Activated CD4-positive, alpha-beta T cell treated with anti-CD3 and anti-CD28 coated beads for 48 hours (primary cell): ENCODE measurements around the gene MGME1.
A peak's percentile ranks its signal among the peaks of the same experiment; 100 is the strongest.

ENCODE experiments used
- DNase-seq: peaks from one replicate; pipeline ENCODE4 v3.0.0-alpha.2; 2020

Gene MGME1

DNA sequence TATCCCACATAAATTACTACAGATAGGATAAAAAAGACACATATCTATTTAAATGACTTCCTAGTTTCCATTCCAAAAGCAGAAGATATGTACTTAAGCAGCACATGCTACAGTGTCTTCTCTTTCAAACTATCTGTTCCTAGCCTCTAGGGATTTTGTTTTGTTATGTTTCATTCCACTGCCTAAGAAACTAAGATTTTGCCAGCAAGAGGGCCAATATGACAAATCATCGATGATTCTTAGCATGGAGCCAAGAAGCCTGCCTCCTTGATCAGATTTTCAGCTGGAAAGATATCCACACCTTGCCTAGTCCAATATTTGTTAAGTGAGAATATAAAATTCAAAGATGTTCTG is 7.3 kb upstream of the MGME1 start:
- no peak for DNase-seq

- no peak for DNase-seq
These were observed 5.5 kb upstream of the MGME1 start for GRCh38 chr20:17963114-17963897.

- DNase-seq = no peak
These were observed 4.7 kb upstream of the MGME1 start for GRCh38 chr20:17964073-17964472.

DNA sequence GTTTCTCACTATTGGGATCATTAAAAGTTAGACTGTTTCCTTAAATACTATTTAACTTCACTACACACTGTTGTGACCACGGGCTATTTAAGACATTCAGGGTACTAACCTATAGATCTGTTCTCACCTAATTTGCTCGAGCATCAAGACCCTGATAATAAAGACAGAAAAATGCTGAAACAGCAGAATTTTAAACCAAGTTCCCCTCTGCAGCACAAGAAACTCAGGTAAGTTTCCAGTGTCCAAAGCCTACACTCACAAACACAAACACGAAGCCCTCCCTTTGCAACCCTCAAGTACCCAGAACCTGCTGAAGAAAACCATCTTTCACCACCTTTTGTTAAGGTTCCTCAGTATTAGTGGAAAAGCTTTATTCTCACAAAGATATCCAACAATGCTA is 4.2 kb upstream of the MGME1 start:
- no peak for DNase-seq

GRCh38 chr20:17965042-17965697 is 3.6 kb upstream of the MGME1 start:
- no peak for DNase-seq

- no peak for DNase-seq
These were observed 2.1 kb upstream of the MGME1 start for GRCh38 chr20:17966432-17967310.

DNA sequence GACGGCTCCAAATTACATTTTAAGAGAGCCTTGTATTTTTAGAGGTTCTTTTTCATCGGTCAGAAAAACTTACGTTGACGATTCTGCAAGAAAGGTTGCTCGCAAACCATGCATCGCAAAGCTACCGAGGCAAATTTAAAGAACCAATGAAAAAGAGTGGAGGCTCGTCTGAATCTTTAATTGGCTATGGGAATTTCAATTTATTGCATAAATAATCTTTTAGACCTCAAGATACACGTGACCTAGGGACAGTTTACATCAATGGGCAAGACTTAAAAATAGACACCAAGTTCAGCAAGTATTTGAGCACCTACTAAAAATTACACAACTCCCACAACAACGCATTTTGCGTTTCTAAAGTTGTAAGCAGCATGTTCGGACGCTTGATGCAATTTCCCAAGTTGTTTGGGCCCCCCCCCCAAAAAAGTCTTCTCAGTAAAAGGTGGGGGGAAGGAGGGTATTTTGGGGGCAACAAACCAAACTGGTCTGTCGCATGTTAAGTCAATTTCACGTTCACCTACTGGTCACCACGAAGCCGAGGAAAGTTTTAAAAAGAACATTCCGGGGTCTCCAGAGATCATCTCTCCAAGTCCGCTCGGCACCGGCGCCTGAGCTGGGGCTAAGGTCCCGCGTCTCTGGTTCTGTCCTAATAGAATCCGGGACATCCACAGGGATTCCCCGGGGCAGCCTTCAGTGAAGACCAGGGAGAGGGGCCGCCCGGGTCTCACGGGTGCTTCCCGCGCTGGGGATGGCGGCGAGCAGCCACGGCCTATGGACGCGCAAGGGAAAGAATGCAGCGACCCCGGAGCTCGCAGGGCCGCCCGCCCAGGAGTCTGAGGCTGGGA is 1.1 kb upstream of the MGME1 start:
- DNase-seq = peak; percentile 49

- DNase-seq = peak; percentile 63
These were observed 563 bp downstream of the MGME1 start for GRCh38 chr20:17969278-17969883.

- DNase-seq = peak; percentile 35
These were observed 1.1 kb downstream of the MGME1 start for GRCh38 chr20:17969884-17970409.

GRCh38 chr20:17971300-17972013 is 2.6 kb downstream of the MGME1 start:
- DNase-seq = no peak

- no peak for DNase-seq
These were observed 3.3 kb downstream of the MGME1 start for GRCh38 chr20:17972121-17972520.

DNA sequence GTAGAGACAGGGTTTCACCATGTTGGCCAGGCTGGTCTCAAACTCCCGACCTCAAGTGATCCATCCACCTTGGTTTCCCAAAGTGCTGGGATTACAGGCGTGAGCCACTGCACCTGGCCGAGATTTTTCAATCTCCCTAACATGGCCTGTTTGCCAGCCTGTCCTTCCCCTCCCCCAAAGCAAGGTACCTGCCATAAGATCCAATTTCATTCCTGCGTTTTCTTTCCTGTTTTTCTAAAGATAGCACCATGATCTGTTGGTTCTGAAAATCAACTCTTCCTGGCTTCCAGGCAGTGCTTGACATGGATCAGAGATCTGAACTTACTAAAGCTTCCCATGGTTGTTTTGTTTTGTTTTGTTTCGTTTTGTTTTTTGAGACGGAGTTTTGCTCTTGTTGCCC is 7.5 kb downstream of the MGME1 start:
- DNase-seq = no peak

GRCh38 chr20:17985388-17986018 is 16.7 kb downstream of the MGME1 start:
- no peak for DNase-seq

- no peak for DNase-seq
These were observed 19.2 kb downstream of the MGME1 start for GRCh38 chr20:17987988-17988387.

GRCh38 chr20:17990278-17990972 is 21.6 kb downstream of the MGME1 start:
- no peak for DNase-seq

GRCh38 chr20:17992224-17992637 is 23.4 kb downstream of the MGME1 start:
- peak; percentile 73 for DNase-seq

GRCh38 chr20:17992847-17993513 is 24.2 kb downstream of the MGME1 start:
- DNase-seq = no peak

GRCh38 chr20:17993546-17993945 is 24.7 kb downstream of the MGME1 start:
- no peak for DNase-seq
